Eye (tissue), 1 donor: ENCODE data around the gene MAPT.

ENCODE experiments used
- DNase-seq: peaks from one replicate; pipeline ENCODE4 v3.0.0-alpha.2; 2015

MAPT gene

GRCh38 chr17:46037722-46038255, 143.4 kb downstream of the MAPT start:
- no peak for DNase-seq

GRCh38 chr17:46038414-46038813, 144.1 kb downstream of the MAPT start:
- DNase-seq, result no peak

- DNase-seq, result no peak
Measured at GRCh38 chr17:46038937-46039336, 144.6 kb downstream of the MAPT start.

- no peak for DNase-seq
Measured at GRCh38 chr17:46039592-46040186, 145.3 kb downstream of the MAPT start.

- no peak for DNase-seq
Measured at GRCh38 chr17:46042246-46042645, 147.9 kb downstream of the MAPT start.

GRCh38 chr17:46042925-46043324, 148.6 kb downstream of the MAPT start:
- no peak for DNase-seq

GRCh38 chr17:46043606-46044005, 149.3 kb downstream of the MAPT start:
- no peak for DNase-seq

GRCh38 chr17:46044286-46044928, 150.1 kb downstream of the MAPT start:
- peak; percentile 89 for DNase-seq

- no peak for DNase-seq
Measured at GRCh38 chr17:46044989-46045388, 150.6 kb downstream of the MAPT start.

GRCh38 chr17:46045639-46046038, 151.3 kb downstream of the MAPT start:
- no peak for DNase-seq

GRCh38 chr17:46046957-46047356, 152.6 kb downstream of the MAPT start:
- DNase-seq, result no peak

- no peak for DNase-seq
Measured at GRCh38 chr17:46047398-46047797, 153.0 kb downstream of the MAPT start.

- DNase-seq, result no peak
Measured at GRCh38 chr17:46047856-46048255, 153.5 kb downstream of the MAPT start.

- DNase-seq, result no peak
Measured at GRCh38 chr17:46049656-46050055, 155.3 kb downstream of the MAPT start.

- no peak for DNase-seq
Measured at GRCh38 chr17:46053911-46054534, 159.7 kb downstream of the MAPT start.

- DNase-seq, result no peak
Measured at GRCh38 chr17:46056800-46057304, 162.5 kb downstream of the MAPT start.

GRCh38 chr17:46057366-46057765, 163.0 kb downstream of the MAPT start:
- DNase-seq, result no peak

- DNase-seq, result no peak
Measured at GRCh38 chr17:46059486-46059885, 165.1 kb downstream of the MAPT start.

- no peak for DNase-seq
Measured at GRCh38 chr17:46060461-46060860, 166.1 kb downstream of the MAPT start.

- no peak for DNase-seq
Measured at GRCh38 chr17:46061435-46061834, 167.1 kb downstream of the MAPT start.

GRCh38 chr17:46063241-46063640, 168.9 kb downstream of the MAPT start:
- DNase-seq, result peak; percentile 23

- DNase-seq, result no peak
Measured at GRCh38 chr17:46064460-46064859, 170.1 kb downstream of the MAPT start.

- DNase-seq, result no peak
Measured at GRCh38 chr17:46071796-46072195, 177.4 kb downstream of the MAPT start.

GRCh38 chr17:46072998-46073397, 178.6 kb downstream of the MAPT start:
- DNase-seq, result no peak
